SW480 (cell line): Measurements from ENCODE around the gene KLHL36.
A peak's percentile ranks its signal among the peaks of the same experiment; 100 is the strongest.
"Not testable (repeated sequence)": the region's sequence is repeated elsewhere in the genome, so short reads cannot be mapped to it uniquely, and the experiment has no call there.

Source experiments
- DNase-seq: peaks from one replicate; pipeline ENCODE4 v3.0.0-alpha.2; 2016; ENCODE audit warnings: low spot score

The KLHL36 gene

DNA sequence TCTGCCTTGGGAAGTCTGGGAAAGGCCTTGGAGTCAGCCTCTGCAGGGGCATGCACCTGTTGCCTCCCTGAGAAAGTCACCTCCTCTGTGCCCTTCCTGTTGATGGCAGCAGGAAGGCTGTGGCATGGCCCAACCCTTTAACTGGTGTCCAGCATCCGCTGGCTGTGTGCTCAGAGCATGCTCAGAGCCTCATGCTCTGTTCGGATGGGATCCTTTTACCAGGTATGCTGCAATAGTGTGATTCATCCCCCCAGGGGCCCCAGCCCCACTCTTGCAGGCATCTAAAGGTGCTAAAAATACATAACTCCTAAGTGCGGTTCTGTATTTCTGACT lies 24.9 kb downstream of the KLHL36 start:
- peak; percentile 7 for DNase-seq

DNA sequence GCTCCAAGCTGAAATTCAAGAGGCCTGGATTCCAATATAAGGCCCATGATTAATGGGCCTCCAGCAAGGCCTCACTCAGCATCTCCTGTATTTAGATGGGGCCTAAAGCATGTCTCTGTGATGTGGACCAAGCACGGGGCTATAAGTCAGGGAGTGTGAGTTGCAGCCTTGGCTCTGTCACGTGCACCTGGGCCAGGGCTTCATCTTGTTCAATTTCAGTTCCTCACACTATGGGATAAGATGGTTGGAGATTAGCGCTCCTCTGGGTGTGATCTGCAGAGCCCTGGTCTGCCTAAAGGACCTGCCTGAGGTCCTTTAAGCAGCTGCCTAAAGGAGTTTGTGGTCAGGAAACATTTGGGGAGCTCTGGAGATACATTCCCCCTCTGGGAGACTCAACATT lies 25.2 kb downstream of the KLHL36 start:
- no peak for DNase-seq

DNA sequence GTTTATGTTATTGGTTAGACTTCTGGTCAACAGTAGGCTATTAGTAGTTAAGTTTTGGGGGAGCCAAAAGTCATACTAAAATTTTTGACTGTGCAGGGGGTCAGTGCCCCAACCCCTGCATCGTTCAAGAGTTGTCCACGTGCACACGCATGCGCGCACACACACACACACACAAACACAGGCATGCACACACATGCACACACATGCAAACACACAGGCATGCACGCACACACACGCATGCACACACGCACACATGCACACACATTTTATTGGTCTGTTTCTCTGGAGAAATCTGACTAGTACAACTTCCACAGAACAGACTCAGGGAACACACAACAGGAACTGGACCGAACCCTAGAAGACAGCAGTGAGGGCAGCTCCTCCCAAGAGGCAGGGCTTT lies 27.1 kb downstream of the KLHL36 start:
- no peak for DNase-seq

GRCh38 chr16:84675884-84676283 lies 27.6 kb downstream of the KLHL36 start:
- DNase-seq: no peak

DNA sequence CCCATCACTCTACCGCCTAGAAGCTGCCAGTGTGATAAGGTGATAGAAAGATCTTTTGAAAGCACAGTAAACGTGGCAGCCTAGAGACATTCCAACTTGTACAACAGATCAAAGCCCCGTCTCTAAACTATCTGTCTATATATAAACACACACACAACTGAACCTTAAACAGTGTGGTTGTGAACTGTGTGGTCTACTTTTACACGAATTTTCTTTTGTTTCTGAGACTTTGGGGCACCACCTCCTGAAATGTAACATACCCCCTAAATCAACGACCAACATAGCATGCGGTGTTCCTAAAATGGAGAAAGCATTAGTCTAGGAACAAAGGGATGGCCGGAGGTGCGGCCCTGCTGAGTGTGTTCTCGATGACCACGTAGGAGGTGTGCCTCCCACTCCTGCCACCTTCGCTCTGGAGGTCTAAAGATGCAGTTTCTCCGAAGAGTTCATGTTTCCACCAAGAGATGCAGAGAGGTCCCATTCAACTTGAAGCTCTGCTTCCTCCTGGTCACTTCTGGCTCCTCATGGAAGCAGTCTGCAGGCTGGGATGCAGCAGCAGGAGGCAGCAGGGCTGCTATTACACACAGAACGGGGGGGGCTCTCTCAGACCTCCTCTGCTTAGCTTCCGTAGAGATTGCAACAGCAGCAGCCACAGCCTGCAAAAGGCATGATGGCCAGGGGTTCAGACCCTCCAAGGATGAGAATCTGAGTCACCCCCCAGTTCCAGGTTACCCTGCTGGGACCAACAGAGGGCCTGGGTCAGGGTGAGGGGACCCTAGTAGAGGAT lies 28.9 kb downstream of the KLHL36 start:
- no peak for DNase-seq

DNA sequence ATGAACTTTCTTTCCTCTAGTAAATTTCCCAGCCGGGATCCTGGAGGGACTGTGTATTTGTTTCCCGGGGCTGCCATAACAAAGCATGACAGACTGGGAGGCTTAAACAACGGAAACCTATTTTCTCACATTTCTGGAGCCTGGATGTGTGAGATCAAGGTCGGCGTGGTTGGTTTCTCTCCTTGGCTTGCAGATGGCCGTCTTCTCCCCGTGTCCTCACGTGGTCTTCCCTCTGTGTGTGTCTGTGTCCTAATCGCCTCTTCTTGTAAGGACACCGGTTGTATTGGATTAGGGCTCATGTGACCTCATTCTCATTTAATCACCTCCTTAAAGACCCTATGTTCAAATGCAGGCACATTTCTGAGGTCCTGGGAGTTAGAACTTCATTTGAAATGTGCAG lies 29.5 kb downstream of the KLHL36 start:
- no peak for DNase-seq

DNA sequence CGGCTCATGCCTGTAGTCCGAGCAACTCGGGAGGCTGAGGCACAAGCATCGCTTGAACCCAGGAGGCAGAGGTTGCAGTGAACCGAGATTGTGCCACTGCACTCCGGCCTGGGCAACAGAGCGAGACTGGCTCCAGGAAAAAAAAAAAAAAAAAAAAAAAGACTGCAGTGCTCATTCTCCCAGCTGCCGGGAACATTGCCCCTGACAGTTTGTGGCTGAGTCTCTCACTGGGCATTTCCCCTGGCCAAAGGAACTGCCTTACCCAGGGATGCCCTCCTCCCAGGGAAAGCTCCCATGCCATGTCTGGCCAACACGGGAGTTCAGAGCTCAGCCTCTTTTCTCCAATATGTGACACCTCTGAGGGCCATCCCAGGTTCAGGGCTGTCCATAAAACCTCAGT lies 30.2 kb downstream of the KLHL36 start:
- no peak for DNase-seq

GRCh38 chr16:84680165-84680842 lies 32.0 kb downstream of the KLHL36 start:
- no peak for DNase-seq

DNA sequence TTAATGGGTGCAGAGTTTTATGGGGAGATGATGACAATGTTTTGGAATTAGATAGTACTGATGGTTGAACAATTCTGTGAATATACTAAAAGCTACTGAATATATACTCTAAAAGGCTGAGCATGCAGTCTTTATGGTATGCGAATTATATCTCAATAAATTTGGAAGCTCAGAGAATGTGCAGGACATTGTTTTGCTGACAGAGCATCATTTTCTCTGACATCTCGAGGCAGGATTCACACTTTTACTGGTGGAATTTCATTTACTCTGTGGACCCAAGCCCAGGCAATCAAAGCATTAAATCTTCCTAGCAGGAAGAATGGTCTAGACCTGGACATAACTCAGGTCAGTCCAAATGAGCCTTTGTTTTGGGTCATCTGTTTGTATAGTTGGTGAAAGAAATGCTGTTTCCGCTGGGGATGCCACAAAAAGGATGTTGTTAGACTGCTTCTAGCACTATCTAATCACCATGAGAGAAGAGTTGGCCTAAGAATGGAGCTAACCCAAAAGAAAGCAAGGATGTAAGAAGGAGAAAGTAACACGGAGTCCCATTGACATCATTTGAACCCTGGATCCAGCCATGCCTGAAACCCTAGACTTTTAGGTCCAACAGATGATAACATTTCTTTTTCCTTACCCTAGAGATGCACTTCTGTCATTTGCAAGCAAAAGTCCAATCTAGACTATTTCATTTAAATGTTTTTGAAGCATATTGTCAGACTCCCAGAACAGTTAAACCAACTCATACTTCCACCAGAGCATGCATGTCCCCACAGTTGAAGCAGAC lies 32.7 kb downstream of the KLHL36 start:
- DNase-seq: no peak

DNA sequence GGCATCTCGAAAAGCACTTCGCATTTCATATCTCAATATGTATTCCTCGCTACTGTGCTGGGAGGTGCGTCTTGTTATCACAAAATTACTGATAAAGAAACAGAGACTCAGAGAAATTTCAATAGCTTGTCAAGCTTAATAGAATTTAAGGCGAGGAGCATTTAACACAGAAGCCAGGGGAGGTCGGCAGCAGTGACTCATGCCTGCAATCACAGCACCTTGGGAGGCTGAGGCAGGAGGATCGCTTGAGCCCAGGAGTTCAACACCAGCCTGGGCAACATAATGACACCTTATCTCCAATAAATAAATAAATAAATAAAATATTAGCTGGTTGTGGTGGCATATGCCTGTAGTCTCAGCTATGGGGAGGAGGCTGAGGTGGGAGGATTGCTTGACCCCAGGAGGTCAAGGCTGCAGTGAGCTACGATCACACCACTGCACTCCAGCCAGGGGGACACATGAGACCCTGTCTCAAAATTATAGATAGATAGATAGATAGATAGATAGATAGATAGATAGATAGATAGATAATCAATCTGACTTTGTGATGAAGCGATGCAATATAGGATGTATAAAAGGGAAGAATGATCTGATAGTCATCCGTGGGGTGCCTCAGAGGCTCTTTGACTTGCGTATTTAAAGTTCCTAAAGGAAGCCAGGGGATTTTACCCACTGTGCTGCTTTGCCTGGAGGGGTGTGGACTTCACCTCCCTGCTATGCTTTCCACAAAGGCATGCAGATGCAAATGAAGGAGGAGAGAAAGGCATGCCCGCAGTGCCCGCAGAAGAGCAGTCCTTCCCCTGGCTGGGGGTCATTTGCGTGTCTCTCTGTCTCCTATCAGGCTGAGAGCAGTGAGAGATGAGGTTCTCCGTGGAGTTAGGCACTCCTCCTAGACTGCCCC lies 35.6 kb downstream of the KLHL36 start:
- no peak for DNase-seq

DNA sequence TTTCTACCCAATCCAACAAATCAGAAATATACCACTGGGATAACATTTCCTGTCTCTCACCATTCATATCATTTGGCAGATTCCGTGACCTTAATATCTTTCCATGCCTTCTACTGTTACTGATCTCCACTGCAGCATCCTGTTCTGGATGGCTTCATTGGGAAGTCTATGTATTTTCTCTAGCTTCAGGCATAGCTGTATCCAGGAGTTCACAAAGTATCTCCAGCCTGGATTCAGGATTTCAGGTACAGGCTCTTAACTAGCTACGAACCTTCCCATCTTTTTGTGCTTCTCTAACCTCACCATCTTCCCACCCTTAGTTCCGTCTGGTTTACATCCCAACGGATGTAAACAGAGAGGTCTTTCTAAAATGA lies 36.3 kb downstream of the KLHL36 start:
- DNase-seq: no peak

DNA sequence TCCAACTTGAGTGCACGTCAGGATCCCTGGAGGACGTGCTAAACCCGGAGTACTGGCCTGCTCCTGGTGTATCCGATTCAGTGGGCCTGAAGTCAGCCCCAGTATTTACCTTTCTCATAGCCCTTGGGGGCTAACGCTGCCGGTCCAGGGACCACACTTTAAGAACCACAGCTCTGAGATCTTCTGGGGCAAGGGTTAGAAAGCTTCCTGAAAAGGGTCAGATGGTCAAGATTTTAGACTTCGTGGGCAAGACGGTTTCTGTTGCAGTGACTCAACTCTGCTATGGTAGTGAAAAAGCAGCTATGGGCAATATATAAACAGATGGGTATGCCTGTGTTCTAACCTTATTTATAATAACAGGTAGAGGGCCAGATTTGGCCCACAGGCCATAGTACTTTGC lies 36.9 kb downstream of the KLHL36 start:
- DNase-seq: no peak

- no peak for DNase-seq
These were observed 38.5 kb downstream of the KLHL36 start for GRCh38 chr16:84686707-84687298.

DNA sequence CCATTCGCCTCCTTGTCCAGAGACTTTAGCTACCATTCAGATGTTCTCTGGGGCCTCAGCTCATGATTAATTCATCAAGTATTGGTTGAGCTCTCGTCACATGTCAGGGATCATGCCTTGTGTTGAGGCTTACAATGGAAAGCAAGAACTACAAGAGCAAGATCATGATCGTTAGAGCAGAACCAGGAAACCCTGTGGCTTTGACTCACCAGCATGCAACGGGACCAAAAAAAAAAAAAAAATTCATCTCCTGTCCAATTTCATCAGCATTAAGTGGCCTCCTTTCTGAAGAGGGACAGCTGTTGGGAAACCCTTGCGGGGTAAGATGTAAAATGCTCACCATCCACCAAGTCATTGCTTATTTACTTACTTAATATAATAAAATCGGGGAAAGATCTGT lies 39.4 kb downstream of the KLHL36 start:
- peak; percentile 14 for DNase-seq

GRCh38 chr16:84688163-84688562 lies 39.9 kb downstream of the KLHL36 start:
- DNase-seq: not testable (repeated sequence)

- no peak for DNase-seq
These were observed 40.8 kb downstream of the KLHL36 start for GRCh38 chr16:84689111-84689510.

DNA sequence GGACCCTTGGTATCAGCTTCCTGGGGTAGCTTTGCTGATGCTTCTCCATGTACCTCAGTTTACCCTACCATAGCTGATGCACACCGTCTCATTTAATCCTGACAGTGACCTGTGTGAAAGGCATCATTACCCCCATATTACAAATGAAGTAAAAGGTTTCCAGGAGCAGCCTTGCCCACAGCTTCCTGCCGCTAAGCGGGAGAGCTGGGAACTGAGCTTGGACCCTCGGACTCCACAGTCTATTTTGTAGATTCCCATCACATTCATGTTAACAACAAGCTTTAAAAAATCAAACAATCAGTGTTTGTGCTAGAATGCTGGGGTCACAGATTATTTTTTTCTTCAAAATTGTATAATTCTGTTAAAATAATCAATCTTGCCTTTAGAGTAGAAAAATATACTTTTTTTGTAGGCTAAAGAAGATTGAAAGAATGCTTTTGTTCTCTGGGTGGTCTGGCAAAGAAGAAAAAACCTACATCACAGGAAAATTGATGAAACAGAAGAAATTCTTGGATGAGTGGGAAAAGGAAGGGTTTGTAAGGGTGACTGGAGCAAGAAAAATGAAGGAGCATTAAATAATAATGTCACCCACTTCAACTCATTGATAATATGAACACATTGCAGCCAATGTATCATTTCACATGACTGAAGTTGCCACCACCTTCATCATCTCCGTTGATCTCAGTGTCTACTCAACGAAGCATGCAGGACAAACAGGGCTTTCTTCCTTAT lies 41.9 kb downstream of the KLHL36 start:
- no peak for DNase-seq

DNA sequence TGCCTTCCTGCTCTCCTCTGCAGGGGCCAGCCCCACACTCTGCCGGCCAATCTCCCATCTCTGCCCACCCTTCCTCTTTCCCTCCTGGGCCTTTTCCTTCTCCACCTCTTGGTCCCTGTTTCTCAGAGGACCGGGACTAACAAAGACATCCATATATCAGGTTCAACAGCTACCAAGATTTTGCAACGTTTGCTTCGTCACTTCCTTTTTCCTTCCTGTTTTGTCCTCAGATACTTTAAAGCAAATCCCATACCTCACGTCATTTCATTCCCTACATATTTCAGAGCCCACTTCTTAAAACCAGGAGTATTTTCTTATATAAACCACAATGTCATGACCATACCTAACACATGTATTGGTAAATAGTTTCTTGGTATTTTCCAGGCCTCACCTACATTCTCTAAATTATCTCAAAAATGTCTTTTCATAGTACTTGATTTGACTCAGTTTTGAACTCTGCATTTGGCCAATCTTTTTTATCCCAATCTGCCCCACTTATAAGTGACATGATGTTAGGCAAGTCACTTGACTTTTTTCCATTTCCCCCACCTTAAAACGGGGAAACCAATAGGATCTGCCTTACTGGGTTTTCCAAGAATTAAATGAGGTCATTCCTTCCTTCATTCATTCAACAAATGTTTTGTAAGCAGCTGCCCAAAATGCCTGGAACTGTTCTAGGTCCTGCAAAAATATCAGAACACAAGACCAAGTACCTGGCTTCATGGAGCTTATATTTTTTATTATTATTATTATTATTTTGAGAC lies 44.3 kb downstream of the KLHL36 start:
- DNase-seq: peak; percentile 41

GRCh38 chr16:84693869-84694268 lies 45.6 kb downstream of the KLHL36 start:
- not testable (repeated sequence) for DNase-seq

- no peak for DNase-seq
These were observed 46.7 kb downstream of the KLHL36 start for GRCh38 chr16:84694980-84695379.
